Measurements from ENCODE around the gene RERG. TPM values are rescaled to one million over a fixed set of nuclear protein-coding genes. Genes with fewer than 3 reads are reported as not detected.

RERG gene
- total RNA-seq, 2 experiments from 2014 or later: not detected

- no peaks in the 10 kb centered on the region for H3K9me3 ChIP-seq (ENCODE audit: low read length)
- H3K79me2 ChIP-seq (ENCODE audit: insufficient read depth, low read depth, low read length): no peaks in the 10 kb centered on the region
- no peak for TF ChIP-seq EZH2phosphoT487 (IDR thresholded peaks at IDR 0.05; ENCODE audit: borderline replicate concordance, low read depth, low read length)
- TF ChIP-seq, protein P1, sequence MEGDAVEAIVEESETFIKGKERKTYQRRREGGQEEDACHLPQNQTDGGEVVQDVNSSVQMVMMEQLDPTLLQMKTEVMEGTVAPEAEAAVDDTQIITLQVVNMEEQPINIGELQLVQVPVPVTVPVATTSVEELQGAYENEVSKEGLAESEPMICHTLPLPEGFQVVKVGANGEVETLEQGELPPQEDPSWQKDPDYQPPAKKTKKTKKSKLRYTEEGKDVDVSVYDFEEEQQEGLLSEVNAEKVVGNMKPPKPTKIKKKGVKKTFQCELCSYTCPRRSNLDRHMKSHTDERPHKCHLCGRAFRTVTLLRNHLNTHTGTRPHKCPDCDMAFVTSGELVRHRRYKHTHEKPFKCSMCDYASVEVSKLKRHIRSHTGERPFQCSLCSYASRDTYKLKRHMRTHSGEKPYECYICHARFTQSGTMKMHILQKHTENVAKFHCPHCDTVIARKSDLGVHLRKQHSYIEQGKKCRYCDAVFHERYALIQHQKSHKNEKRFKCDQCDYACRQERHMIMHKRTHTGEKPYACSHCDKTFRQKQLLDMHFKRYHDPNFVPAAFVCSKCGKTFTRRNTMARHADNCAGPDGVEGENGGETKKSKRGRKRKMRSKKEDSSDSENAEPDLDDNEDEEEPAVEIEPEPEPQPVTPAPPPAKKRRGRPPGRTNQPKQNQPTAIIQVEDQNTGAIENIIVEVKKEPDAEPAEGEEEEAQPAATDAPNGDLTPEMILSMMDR (conservative IDR thresholded peaks at IDR 0.05; ENCODE audit: low read length): no peak
- no peaks in the 10 kb centered on the region for H3K36me3 ChIP-seq (ENCODE audit: insufficient read depth, low read length)
- intact Hi-C loops (cut with micrococcal nuclease; ENCODE audit: unreplicated experiment): no loop called here
- ChIA-PET CTCF (ENCODE audit: unreplicated experiment) (no interaction called here), POLR2A (interaction anchor here (0.6 kb wide), 1 partner anchor 893 kb away, joined by 6 read pairs; no protein-coding TSS in a partner anchor)
- no peaks in the 10 kb centered on the region for H3K9me2 ChIP-seq (ENCODE audit: insufficient read depth, low read length)
- no peaks in the 10 kb centered on the region for H3K4me1 ChIP-seq (ENCODE audit: insufficient read depth, low read length, poor library complexity, severe bottlenecking)
- no peak overlapping the region for H3K4me2 ChIP-seq (ENCODE audit: low read length)
- no peak for DNase-seq (ENCODE audit: low spot score)
- no peak overlapping the region for H3K4me3 ChIP-seq (ENCODE audit: low read depth, low read length, poor library complexity, severe bottlenecking)
- H2AFZ ChIP-seq (ENCODE audit: low read length): no peak overlapping the region
- no peaks in the 10 kb centered on the region for H4K20me1 ChIP-seq (ENCODE audit: insufficient read depth, low read length)
- BruUV-seq (replicated peaks): no TSS peak
- no peak overlapping the region for H3K27ac ChIP-seq (ENCODE audit: low read depth, low read length, poor library complexity, severe bottlenecking)
Measured at GRCh38 chr12:15114501-15114900, 106.7 kb downstream of the RERG start.

- Histone ChIP-seq H2AFZ (ENCODE audit: low read length) (no peak overlapping the region), H3K4me1 (ENCODE audit: insufficient read depth, low read length, poor library complexity, severe bottlenecking) (no peaks in the 10 kb centered on the region), H3K4me3 (ENCODE audit: low read depth, low read length, poor library complexity, severe bottlenecking) (no peak overlapping the region), H3K36me3 (ENCODE audit: insufficient read depth, low read length) (no peaks in the 10 kb centered on the region), H3K9me3 (ENCODE audit: low read length) (no peaks in the 10 kb centered on the region), H3K9me2 (ENCODE audit: insufficient read depth, low read length) (no peaks in the 10 kb centered on the region), H4K20me1 (ENCODE audit: insufficient read depth, low read length) (no peaks in the 10 kb centered on the region), H3K27ac (ENCODE audit: low read depth, low read length, poor library complexity, severe bottlenecking) (no peak overlapping the region), H3K79me2 (ENCODE audit: insufficient read depth, low read depth, low read length) (no peaks in the 10 kb centered on the region), H3K4me2 (ENCODE audit: low read length) (no peak overlapping the region)
- no TSS peak for BruUV-seq (replicated peaks)
- TF ChIP-seq, protein P1 (conservative IDR thresholded peaks at IDR 0.05; ENCODE audit: low read length): no peak
- no peak for TF ChIP-seq EZH2phosphoT487 (IDR thresholded peaks at IDR 0.05; ENCODE audit: borderline replicate concordance, low read depth, low read length)
- CTCF ChIA-PET (ENCODE audit: unreplicated experiment): no interaction called here
- intact Hi-C loops (cut with micrococcal nuclease; ENCODE audit: unreplicated experiment): no loop called here
- no peak for DNase-seq (ENCODE audit: low spot score)
- POLR2A ChIA-PET: interaction anchor here (0.9 kb wide), 1 partner anchor 11 kb away, joined by 3 read pairs; no protein-coding TSS in a partner anchor
Measured at GRCh38 chr12:15092826-15093225, 128.4 kb downstream of the RERG start.

DNA sequence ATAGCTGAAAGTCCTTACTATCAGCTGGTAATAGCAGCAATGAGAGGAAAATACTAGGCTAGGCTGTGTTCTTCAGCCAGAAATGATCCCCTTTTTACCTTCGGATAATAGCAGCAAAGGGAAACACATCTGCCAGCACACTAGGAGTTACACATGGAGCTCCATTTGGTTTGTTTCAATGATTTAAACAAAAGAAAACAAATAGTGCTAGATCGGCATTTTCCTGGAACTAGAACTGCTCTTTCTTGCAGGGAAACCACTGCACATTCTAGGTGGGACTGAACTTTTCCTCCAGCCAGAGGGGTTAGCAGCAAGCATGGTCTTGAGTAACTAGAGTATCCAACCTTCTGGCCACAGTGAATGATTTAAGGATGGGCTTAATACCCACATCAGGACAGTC, 130.8 kb downstream of the RERG start:
- Histone ChIP-seq H2AFZ (ENCODE audit: low read length) (no peak overlapping the region), H3K9me3 (ENCODE audit: low read length) (no peaks in the 10 kb centered on the region), H3K27ac (ENCODE audit: low read depth, low read length, poor library complexity, severe bottlenecking) (no peak overlapping the region), H3K4me3 (ENCODE audit: low read depth, low read length, poor library complexity, severe bottlenecking) (no peak overlapping the region), H3K4me1 (ENCODE audit: insufficient read depth, low read length, poor library complexity, severe bottlenecking) (no peaks in the 10 kb centered on the region), H3K36me3 (ENCODE audit: insufficient read depth, low read length) (no peaks in the 10 kb centered on the region), H3K79me2 (ENCODE audit: insufficient read depth, low read depth, low read length) (no peaks in the 10 kb centered on the region), H4K20me1 (ENCODE audit: insufficient read depth, low read length) (no peaks in the 10 kb centered on the region), H3K9me2 (ENCODE audit: insufficient read depth, low read length) (no peaks in the 10 kb centered on the region), H3K4me2 (ENCODE audit: low read length) (no peak overlapping the region)
- no peak for TF ChIP-seq EZH2phosphoT487 (IDR thresholded peaks at IDR 0.05; ENCODE audit: borderline replicate concordance, low read depth, low read length)
- TF ChIP-seq, protein P1 (conservative IDR thresholded peaks at IDR 0.05; ENCODE audit: low read length): no peak
- ChIA-PET POLR2A (interaction anchor here (0.6 kb wide), 1 partner anchor 535 kb away, joined by 4 read pairs; no protein-coding TSS in a partner anchor), CTCF (ENCODE audit: unreplicated experiment) (no interaction called here)
- DNase-seq (ENCODE audit: low spot score): no peak
- no TSS peak for BruUV-seq (replicated peaks)
- intact Hi-C loops (cut with micrococcal nuclease; ENCODE audit: unreplicated experiment): no loop called here

Data from OCI-LY7 (cell line).